K562 (cell line): ENCODE measurements around the gene LDLRAD3.

Experiments used
- ATF7 ChIP-seq: fragments of 450-650 bp; IDR thresholded peaks from 2 replicates; pipeline ENCODE4 v1.7.1; 2014; ENCODE audit warnings: mild to moderate bottlenecking, moderate library complexity
- CAMTA2 ChIP-seq: fragments of 250-450 bp; sonication (Bioruptor Pico); conservative IDR thresholded peaks from 2 replicates; pipeline ENCODE4 v1.5.1; 2022
- CBX8 ChIP-seq: fragments of 200-600 bp; sonication (generic); IDR thresholded peaks from 2 replicates; pipeline ENCODE4 v1.6.1; 2012; ENCODE audit warnings: borderline replicate concordance, mixed run types, low read depth, mild to moderate bottlenecking, moderate library complexity, mixed read lengths, low read length, control low read depth, inconsistent platforms; ENCODE audit not compliant: poor library complexity, severe bottlenecking; ENCODE audit errors: extremely low read depth
- MAFG ChIP-seq: fragments of 450-650 bp; conservative IDR thresholded peaks from 2 replicates; pipeline ENCODE4 v1.6.1; 2016; ENCODE audit warnings: missing genetic modification characterization, missing compliant biosample characterization
- POLR2A ChIP-seq: fragments of 450-650 bp; conservative IDR thresholded peaks from 2 replicates; pipeline ENCODE4 v1.6.1; 2016
- POLR2AphosphoS5 ChIP-seq: IDR thresholded peaks from 2 replicates; pipeline ENCODE4 v1.6.1; 2011; ENCODE audit warnings: mild to moderate bottlenecking, low read depth, low read length, moderate library complexity; ENCODE audit not compliant: control insufficient read depth, insufficient read depth
- TCF7L2 ChIP-seq: fragments of 150-350 bp; IDR thresholded peaks from 2 replicates; pipeline ENCODE4 v1.6.1; 2016; ENCODE audit warnings: low read depth, mild to moderate bottlenecking, low read length, moderate library complexity
- ZNF76 ChIP-seq: fragments of 250-450 bp; sonication (Bioruptor Pico); IDR thresholded peaks from 2 replicates; pipeline ENCODE4 v1.4.0; 2020; ENCODE audit warnings: mild to moderate bottlenecking, moderate library complexity, borderline replicate concordance
- TF ChIP-seq, protein P1 (sequence below): fragments of 450-650 bp; IDR thresholded peaks from 2 replicates; pipeline ENCODE4 v1.6.1; 2016; ENCODE audit warnings: missing biosample characterization, missing genetic modification characterization
- TF ChIP-seq, protein P2 (sequence below): fragments of 250-450 bp; sonication (Bioruptor Pico); IDR thresholded peaks from 2 replicates; pipeline ENCODE4 v1.5.0; 2022; ENCODE audit warnings: mild to moderate bottlenecking
- TF ChIP-seq, protein P3 (sequence below), 3 experiments: IDR thresholded peaks in 2 of 3; conservative IDR thresholded peaks in 1 of 3; 2 replicates each; pipeline ENCODE4 v1.5.1; 2011 to 2012; ENCODE audit warnings: low read length in 3 of 3, mild to moderate bottlenecking in 3 of 3, control low read depth in 2 of 3, improper control_type of control experiment in 1 of 3, inconsistent platforms in 1 of 3, low read depth in 1 of 3, mixed read lengths in 1 of 3, moderate library complexity in 1 of 3; ENCODE audit not compliant: insufficient read depth in 2 of 3
- TF ChIP-seq, protein P4 (sequence below): fragments of 450-650 bp; IDR thresholded peaks from 2 replicates; pipeline ENCODE4 v1.6.1; 2018; ENCODE audit not compliant: partially characterized antibody

DNA sequence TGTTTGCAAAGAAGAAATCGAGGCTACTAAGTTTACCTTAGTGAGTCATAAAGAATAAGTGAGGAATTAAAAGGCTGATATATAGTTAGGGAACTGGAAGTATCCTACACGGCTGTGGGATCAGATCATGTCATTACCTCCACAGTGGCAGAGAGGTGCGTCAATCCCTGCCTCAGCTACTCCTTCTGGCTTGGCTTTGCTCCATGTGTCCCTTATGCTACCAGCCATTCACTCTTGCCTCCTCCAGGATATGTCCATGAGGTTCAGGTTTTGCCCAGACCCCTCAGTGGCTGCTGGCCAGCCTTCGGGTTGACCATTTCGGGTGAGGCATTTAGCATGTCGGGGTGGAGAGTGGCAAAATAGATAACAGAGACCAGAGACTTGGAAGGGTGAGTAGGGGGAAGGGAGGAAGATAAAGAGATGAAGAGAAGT, 153.4 kb downstream of the LDLRAD3 start:
- TF ChIP-seq ZNF76 (CRISPR knock-in tag) (peak; percentile 92), TCF7L2 (no peak), CAMTA2 (CRISPR knock-in tag) (no peak), POLR2AphosphoS5 (no peak), MAFG (tag) (no peak), POLR2A (no peak), ATF7 (no peak), CBX8 (no peak)
- TF ChIP-seq, protein P1, sequence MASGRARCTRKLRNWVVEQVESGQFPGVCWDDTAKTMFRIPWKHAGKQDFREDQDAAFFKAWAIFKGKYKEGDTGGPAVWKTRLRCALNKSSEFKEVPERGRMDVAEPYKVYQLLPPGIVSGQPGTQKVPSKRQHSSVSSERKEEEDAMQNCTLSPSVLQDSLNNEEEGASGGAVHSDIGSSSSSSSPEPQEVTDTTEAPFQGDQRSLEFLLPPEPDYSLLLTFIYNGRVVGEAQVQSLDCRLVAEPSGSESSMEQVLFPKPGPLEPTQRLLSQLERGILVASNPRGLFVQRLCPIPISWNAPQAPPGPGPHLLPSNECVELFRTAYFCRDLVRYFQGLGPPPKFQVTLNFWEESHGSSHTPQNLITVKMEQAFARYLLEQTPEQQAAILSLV = no peak
- TF ChIP-seq, protein P2, sequence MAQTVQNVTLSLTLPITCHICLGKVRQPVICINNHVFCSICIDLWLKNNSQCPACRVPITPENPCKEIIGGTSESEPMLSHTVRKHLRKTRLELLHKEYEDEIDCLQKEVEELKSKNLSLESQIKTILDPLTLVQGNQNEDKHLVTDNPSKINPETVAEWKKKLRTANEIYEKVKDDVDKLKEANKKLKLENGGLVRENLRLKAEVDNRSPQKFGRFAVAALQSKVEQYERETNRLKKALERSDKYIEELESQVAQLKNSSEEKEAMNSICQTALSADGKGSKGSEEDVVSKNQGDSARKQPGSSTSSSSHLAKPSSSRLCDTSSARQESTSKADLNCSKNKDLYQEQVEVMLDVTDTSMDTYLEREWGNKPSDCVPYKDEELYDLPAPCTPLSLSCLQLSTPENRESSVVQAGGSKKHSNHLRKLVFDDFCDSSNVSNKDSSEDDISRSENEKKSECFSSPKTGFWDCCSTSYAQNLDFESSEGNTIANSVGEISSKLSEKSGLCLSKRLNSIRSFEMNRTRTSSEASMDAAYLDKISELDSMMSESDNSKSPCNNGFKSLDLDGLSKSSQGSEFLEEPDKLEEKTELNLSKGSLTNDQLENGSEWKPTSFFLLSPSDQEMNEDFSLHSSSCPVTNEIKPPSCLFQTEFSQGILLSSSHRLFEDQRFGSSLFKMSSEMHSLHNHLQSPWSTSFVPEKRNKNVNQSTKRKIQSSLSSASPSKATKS (CRISPR knock-in tag) = no peak
- TF ChIP-seq, protein P3, sequence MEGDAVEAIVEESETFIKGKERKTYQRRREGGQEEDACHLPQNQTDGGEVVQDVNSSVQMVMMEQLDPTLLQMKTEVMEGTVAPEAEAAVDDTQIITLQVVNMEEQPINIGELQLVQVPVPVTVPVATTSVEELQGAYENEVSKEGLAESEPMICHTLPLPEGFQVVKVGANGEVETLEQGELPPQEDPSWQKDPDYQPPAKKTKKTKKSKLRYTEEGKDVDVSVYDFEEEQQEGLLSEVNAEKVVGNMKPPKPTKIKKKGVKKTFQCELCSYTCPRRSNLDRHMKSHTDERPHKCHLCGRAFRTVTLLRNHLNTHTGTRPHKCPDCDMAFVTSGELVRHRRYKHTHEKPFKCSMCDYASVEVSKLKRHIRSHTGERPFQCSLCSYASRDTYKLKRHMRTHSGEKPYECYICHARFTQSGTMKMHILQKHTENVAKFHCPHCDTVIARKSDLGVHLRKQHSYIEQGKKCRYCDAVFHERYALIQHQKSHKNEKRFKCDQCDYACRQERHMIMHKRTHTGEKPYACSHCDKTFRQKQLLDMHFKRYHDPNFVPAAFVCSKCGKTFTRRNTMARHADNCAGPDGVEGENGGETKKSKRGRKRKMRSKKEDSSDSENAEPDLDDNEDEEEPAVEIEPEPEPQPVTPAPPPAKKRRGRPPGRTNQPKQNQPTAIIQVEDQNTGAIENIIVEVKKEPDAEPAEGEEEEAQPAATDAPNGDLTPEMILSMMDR (IDR thresholded peaks at IDR 0.05 in 2 of 3, conservative IDR thresholded peaks at IDR 0.05 in 1 of 3; ENCODE audit: insufficient read depth in 2 of 3, low read depth in 1 of 3, low read length in 3 of 3) = no peak
- TF ChIP-seq, protein P4, sequence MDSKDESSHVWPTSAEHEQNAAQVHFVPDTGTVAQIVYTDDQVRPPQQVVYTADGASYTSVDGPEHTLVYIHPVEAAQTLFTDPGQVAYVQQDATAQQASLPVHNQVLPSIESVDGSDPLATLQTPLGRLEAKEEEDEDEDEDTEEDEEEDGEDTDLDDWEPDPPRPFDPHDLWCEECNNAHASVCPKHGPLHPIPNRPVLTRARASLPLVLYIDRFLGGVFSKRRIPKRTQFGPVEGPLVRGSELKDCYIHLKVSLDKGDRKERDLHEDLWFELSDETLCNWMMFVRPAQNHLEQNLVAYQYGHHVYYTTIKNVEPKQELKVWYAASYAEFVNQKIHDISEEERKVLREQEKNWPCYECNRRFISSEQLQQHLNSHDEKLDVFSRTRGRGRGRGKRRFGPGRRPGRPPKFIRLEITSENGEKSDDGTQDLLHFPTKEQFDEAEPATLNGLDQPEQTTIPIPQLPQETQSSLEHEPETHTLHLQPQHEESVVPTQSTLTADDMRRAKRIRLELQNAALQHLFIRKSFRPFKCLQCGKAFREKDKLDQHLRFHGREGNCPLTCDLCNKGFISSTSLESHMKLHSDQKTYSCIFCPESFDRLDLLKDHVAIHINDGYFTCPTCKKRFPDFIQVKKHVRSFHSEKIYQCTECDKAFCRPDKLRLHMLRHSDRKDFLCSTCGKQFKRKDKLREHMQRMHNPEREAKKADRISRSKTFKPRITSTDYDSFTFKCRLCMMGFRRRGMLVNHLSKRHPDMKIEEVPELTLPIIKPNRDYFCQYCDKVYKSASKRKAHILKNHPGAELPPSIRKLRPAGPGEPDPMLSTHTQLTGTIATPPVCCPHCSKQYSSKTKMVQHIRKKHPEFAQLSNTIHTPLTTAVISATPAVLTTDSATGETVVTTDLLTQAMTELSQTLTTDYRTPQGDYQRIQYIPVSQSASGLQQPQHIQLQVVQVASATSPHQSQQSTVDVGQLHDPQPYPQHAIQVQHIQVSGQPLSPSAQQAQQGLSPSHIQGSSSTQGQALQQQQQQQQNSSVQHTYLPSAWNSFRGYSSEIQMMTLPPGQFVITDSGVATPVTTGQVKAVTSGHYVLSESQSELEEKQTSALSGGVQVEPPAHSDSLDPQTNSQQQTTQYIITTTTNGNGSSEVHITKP = no peak
